Measurements from ENCODE around the gene CELA2B. TPM values are rescaled to one million over a fixed set of nuclear protein-coding genes. Genes with fewer than 3 reads are reported as not detected.
"Not testable (repeated sequence)": the region's sequence is repeated elsewhere in the genome, so short reads cannot be mapped to it uniquely, and the experiment has no call there.

The CELA2B gene
- total RNA-seq, 1 experiment from 2014 or later, result not detected

DNA sequence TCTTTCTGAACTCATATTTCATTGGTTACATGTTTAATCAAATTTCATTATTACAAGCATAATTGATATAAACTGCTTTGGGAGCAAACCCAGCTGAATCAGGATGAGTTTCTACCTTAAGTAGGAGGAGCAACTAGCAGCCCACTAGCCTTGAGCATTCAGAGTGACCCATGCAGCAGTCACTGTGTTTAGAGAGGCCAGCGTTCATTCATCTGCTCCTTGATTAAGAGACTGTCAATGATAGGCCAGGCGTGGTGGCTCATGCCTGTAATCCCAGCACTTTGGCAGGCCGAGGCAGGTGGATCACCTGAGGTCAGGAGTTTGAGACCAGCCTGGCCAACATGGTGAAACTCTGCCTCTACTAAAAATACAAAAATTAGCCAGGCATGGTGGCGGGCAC is 17.5 kb upstream of the CELA2B start:
- H3K36me3 ChIP-seq, H3K27me3 ChIP-seq, H3K4me3 ChIP-seq, DNase-seq, H3K9me3 ChIP-seq: not testable (repeated sequence)

DNA sequence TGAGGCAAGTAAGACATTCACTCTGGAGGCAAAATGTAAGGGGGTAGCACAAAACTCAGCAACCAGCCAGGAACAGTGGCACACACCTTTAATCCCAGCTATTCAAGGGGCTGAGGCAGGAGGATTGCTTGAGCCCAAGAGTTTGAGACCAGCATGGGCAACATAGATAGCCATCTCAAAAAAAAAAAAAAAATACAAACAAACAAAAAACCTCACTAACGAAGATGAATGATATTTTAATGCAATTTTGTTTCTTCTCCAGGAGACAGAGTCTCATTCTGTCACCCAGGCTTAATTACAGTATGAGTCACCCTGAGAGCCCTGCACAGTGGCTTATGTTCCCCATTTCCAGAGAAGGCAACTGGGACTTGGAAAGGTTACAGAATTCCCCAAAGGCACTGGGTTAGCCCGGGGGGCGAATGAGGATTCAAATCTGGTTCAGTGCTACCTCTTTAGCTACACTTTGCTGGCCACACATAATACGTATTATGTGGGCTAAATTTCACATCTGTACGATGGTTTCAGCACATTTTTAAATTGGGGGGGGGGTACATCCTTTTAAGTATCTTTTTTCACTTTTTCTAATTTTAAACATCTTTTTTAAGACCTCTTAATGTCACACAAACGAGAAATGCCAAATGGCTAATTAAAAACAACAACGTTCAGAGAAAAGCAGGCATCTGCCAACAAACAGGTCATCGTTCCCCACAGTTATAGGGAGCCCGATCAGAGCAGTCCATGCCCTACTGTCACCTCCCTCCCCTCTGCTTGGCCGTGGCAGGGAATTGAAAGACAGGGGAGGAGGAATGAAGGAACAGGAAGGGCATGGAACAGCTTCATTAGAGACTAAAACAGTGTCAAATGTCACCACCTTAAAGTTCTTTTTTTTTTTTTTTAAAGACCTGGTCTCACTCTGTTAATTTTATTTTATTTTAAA is 15.9 kb upstream of the CELA2B start:
- Histone ChIP-seq H3K27me3 (no peaks in the 10 kb centered on the region), H3K4me3 (no peak overlapping the region), H3K36me3 (no peaks in the 10 kb centered on the region), H3K9me3 (no peaks in the 10 kb centered on the region)
- DNase-seq, result peak; percentile 10

DNA sequence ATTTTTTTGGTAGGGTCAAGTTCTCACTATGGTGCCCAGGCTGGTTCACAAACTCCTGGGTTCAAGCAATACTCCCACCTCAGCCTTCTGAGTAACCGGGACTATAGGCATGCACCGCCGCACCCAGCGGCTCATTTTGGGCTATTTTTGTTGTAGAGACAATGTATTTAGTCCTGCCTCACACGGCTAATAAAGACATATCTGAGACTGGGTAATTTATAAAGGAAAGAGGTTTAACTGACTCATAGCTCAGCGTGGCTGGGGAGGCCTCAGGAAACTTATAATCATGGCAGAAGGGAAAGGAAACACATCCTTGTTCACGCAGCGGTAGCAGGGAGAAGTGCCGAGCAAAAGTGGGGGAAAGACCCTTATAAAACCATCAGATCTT is 15.2 kb upstream of the CELA2B start:
- H3K36me3 ChIP-seq, result no peaks in the 10 kb centered on the region
- H3K4me3 ChIP-seq, result no peak overlapping the region
- DNase-seq, result no peak
- H3K27me3 ChIP-seq, result no peaks in the 10 kb centered on the region
- no peaks in the 10 kb centered on the region for H3K9me3 ChIP-seq

DNA sequence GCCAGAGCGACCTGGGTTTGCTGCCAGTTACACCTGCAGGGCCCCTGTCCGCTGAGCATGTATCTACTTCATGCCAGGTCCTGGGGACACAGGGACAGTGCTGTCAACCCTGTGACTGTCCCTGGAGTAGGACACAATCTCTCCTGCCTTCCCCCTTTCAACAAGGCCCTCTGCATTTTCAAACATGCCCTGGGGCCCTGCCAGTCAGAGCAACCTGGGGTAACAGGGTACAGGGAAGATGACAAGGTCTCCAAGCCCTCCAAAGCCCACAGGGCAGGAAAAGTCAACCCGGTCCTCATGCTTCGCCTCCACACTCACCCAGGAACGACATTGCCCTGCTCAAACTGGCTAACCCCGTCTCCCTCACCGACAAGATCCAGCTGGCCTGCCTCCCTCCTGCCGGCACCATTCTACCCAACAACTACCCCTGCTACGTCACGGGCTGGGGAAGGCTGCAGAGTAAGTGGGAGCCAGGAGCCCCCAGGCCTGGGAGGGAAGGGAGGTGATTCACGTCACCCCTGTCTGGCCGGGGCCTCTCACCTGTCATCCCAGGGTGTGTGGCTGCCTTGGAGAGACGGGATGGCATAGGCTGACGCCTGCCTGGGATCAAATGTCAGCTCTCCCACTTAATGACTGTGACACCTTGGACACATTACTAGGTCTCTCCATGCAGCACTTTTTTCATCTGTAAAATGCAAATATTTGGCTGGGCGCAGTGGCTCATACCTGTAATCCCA is 12.7 kb upstream of the CELA2B start:
- not testable (repeated sequence) for H3K9me3 ChIP-seq, H3K4me3 ChIP-seq, H3K36me3 ChIP-seq, H3K27me3 ChIP-seq, DNase-seq

DNA sequence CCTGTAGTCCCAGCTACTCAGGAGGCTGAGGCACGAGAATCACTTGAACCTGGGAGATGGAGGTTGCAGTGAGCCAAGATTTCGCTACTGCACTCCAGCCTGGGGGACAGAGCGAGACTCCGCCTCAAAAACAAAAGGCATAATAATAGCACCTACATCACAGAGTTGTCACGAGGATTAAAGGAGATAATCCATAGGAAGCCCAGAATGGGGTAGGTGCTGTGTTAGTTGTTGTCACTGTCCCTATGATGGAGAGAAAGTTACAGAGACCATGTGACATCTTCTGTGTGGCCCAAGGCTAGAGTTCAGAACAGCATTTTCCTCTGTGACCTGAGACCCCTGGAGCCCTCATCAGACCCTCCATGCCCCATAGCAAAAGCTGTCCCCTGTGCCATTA is 12.0 kb upstream of the CELA2B start:
- H3K27me3 ChIP-seq, H3K9me3 ChIP-seq, H3K4me3 ChIP-seq, H3K36me3 ChIP-seq, DNase-seq: not testable (repeated sequence)

DNA sequence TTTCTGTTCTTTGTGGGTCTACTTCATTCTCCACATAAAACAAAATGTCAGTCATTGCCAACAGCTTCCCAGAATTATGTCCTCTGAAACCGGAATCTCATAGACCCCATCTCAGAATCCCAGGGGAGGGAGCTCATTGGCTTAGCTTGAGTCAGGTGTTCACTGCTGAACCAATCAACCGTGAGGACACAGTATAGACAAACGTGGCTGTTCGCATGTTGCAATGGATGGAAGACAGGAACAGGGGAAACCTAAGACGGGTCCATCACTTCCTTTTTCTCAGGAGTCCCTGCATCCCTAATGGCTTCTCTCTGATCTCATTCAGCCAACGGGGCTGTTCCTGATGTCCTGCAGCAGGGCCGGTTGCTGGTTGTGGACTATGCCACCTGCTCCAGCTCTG is 10.2 kb upstream of the CELA2B start:
- Histone ChIP-seq H3K4me3 (no peak overlapping the region), H3K27me3 (no peaks in the 10 kb centered on the region), H3K36me3 (no peaks in the 10 kb centered on the region), H3K9me3 (no peaks in the 10 kb centered on the region)
- no peak for DNase-seq

DNA sequence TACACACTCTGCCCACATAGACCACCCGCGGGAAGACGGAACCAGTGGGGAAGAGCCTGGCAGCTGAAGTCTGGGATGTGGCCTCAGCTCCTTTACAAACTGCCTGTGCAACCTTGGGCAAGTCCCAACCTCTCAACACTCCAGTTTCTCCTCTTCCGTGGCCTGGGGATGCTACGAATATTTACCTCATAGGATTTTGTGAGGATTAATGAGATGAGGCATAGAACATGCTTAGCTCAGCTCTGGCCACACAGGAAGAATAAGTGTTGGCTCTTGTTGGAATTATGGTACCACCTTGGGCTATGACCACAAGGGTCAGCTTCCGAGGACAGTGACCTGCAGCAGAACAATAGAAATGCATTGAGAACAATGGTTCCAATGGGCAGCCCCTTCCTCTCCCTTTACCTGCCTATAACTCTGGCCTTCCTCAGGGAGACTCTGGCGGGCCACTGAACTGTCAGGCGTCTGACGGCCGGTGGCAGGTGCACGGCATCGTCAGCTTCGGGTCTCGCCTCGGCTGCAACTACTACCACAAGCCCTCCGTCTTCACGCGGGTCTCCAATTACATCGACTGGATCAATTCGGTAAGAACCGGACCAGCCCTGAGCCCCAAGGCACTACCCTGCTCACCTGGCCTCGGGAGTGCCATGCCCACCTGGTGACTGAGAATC is 8.8 kb upstream of the CELA2B start:
- H3K9me3 ChIP-seq, H3K36me3 ChIP-seq, H3K27me3 ChIP-seq, H3K4me3 ChIP-seq, DNase-seq: not testable (repeated sequence)

DNA sequence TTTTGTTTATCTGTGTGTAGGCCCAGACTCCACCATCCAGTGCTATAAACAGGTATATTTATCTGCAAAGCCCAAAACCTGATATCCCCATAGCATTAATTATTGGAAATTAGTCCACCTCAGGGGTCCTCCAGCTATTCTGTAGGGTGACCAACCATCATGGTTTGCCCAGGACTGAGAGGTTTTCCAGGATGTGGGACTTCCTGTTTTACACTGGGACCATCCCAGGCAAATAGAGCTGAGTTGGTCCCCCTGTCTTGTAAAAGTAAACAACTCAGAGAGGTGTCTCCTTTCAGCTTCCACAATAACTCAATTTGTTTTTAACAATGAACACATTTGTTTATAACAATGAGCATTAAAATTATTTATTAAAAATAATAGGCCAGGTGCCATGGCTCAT is 7.8 kb upstream of the CELA2B start:
- Histone ChIP-seq H3K27me3 (no peaks in the 10 kb centered on the region), H3K9me3 (no peaks in the 10 kb centered on the region), H3K4me3 (no peak overlapping the region), H3K36me3 (no peaks in the 10 kb centered on the region)
- DNase-seq, result no peak

DNA sequence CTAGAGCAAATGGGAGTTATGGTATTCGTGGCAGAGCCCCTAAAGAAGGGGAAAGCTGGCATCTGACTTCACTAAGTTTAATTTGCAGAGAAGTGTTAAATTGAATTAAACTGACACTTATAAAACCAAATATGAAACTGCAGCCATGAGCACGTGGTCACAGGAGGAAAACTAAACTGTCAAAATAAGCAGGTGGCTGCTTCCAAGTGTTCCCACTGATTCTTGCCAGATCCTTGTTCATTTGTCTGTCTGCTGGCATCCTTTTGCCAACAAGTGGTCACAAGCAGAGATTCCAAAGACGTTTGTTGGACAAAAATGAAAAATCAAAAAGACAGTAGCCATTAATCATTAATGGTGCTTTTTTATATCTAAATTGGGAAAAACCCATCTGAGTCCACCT is 6.5 kb upstream of the CELA2B start:
- Histone ChIP-seq H3K9me3 (no peaks in the 10 kb centered on the region), H3K27me3 (no peaks in the 10 kb centered on the region), H3K36me3 (no peaks in the 10 kb centered on the region), H3K4me3 (no peak overlapping the region)
- no peak for DNase-seq

DNA sequence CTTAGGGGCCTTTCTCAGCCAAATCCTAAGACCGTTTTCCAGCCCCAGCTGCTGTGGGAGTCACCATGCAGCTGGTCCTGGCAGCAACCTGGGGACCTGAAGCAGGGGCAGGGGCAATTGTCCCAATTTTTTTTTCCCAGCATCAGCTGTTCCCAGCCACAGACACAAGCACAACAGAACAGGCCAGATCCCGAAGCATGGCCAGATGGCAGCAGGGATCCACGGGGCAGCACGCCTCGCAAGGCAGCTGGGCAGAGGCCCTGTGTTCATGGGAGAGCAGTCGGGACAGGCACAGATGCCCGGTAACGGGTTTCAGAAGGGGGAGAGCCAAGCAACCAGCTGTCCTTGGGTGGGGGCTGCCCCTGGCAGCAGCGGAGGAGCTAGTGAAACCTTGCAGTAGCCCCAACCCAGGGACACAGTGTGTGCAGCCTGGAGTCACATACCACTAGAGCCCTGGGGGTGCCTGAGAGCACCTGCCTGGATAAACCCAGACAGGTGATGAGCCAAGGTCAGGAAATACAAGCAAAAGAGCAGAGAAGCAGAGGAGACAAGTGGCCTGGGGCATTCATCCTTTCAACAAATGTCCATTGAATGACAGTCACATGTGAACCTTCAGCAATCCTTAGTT is 6.0 kb upstream of the CELA2B start:
- DNase-seq, H3K9me3 ChIP-seq, H3K36me3 ChIP-seq, H3K27me3 ChIP-seq, H3K4me3 ChIP-seq: not testable (repeated sequence)

DNA sequence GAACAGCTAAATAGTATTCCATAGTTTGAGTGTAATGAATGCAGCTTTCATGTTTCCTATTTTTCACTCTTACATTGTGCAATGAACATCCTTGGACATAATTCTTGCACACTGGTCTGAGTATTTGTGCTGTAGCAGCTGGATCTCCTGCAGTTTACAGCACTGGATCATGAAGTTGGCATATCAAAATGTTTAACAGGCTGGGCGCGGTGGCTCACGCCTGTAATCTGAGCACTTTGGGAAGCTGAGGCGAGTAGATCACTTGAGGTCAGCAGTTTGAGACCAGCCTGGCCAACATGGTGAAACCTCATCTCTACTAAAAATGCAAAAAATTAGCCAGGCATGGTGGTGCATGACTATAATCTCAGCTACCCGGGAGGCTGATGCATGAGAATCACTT is 4.8 kb upstream of the CELA2B start:
- H3K9me3 ChIP-seq, H3K27me3 ChIP-seq, H3K36me3 ChIP-seq, DNase-seq, H3K4me3 ChIP-seq: not testable (repeated sequence)

DNA sequence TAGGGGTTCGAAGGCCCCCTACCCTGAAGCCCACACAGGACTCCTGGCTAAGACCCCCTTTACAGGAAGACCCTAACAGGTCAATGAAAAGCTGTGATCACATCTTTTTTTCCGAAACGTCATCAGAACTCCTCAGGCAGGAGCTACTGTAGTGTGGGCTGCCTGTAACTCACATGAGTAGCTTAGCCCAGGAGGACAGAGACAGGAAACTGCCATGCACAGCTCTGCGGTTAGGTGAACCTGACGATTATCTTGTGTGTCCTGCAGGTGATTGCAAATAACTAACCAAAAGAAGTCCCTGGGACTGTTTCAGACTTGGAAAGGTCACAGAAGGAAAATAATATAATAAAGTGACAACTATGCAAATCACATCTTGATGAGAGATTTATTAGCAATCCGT is 4.2 kb upstream of the CELA2B start:
- not testable (repeated sequence) for H3K36me3 ChIP-seq, H3K27me3 ChIP-seq, H3K9me3 ChIP-seq, DNase-seq, H3K4me3 ChIP-seq

DNA sequence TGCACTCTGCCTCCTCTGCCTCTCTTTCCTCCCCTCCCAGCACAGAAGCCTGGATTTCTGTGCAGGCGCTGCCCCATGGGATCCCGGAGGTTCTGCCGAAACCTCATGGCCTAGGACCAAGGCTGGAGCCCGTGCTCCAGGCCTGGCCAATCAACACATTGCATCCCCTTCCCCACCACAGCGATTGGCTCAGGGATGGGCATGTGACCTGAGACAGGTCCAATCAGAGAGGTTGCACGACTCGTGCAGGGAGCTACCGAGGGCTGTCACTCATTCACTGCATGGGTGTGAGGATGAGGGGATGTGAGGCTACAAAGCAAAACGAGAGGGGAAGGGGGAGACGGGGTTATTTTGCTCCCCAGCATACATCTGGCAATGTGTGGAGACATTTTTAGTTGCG is 3.3 kb upstream of the CELA2B start:
- Histone ChIP-seq H3K27me3 (no peaks in the 10 kb centered on the region), H3K9me3 (no peaks in the 10 kb centered on the region), H3K36me3 (no peaks in the 10 kb centered on the region), H3K4me3 (no peak overlapping the region)
- no peak for DNase-seq

DNA sequence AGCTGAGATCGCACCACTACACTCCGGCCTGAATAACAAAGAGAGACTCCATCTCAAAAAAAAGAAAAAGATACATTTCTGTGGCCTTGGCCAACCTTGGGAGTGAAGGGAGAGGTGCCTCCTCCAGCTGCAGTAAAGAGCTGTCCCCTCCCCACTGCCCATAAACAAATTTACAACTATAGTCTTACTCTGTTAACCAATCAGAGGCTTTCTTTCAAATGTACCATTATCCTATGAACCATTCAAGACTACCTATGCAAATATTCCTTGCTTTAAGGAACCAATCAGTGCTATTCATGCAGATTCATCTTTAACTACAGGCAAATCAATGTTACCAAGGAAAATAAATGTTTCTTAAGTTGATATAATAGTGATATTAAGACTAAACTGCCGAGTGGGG is 1.0 kb downstream of the CELA2B start:
- no peaks in the 10 kb centered on the region for H3K36me3 ChIP-seq
- H3K9me3 ChIP-seq, result no peaks in the 10 kb centered on the region
- H3K27me3 ChIP-seq, result no peaks in the 10 kb centered on the region
- H3K4me3 ChIP-seq, result no peak overlapping the region
- DNase-seq, result no peak

DNA sequence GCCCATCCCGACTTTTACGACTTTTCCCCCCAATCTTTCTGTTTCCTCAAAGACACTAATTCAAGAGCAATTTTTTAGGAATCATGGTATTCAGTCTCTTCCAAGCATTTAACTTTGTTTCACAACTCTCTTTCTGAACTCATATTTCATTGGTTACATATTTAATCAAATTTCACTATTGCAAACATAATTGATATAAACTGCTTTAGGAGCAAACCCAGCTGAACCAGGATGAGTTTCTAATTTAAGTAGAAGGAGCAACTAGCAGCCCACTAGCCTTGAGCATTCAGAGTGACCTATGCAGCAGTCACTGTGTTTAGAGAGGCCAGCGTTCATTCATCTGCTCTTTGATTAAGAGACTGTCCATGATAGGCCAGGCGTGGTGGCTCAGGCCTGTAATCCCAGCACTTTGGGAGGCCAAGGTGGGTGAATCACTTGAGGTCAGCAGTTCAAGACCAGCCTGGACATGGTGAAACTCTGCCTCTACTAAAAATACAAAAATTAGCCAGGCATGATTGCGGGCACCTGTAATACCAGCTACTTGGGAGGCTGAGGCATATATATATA is 1.8 kb downstream of the CELA2B start:
- no peak for DNase-seq
- Histone ChIP-seq H3K27me3 (no peaks in the 10 kb centered on the region), H3K4me3 (no peak overlapping the region), H3K9me3 (no peaks in the 10 kb centered on the region), H3K36me3 (no peaks in the 10 kb centered on the region)

DNA sequence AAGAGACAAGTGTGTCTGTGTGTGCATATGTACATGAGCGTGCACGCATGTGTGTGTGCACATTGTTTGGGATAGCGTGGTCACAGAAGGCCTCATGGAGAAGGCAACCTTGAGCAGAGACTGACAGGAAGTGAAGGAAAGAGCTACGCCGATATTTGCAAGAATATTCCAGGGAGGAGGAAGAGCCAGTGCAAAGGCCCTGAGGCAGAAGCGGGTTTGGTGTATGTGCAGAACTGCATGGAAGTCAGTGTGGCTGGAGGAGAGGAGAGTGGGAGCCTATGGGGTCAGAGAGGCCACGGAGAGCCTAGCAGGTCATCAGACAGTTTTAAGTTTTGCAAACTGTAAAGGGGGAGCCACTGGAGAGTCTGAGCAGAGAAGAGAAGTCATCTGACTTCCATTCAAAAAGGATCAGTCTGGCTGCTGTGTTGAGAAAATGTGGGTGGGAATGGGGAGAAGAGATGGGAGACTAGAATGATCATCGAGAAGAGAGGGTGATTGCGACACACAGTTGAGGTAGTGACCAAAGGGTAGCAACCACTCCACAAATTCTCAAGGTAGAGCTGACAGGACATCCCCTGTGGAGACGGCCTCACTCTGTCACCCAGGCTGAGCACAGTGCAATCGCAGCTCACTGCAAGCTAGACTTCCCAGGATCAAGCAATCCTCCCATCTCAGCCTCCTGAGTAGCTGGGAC is 3.9 kb downstream of the CELA2B start:
- Histone ChIP-seq H3K36me3 (no peaks in the 10 kb centered on the region), H3K4me3 (no peak overlapping the region), H3K27me3 (no peaks in the 10 kb centered on the region), H3K9me3 (no peaks in the 10 kb centered on the region)
- DNase-seq, result no peak

All from MG63 (cell line).